Measurements from ENCODE around the gene TSPAN1. TPM values are rescaled to one million over a fixed set of nuclear protein-coding genes. Genes with fewer than 3 reads are reported as not detected.
A peak's percentile ranks its signal among the peaks of the same experiment; 100 is the strongest.

Gene TSPAN1, protein sequence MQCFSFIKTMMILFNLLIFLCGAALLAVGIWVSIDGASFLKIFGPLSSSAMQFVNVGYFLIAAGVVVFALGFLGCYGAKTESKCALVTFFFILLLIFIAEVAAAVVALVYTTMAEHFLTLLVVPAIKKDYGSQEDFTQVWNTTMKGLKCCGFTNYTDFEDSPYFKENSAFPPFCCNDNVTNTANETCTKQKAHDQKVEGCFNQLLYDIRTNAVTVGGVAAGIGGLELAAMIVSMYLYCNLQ
- total RNA-seq, result not detected

DNA sequence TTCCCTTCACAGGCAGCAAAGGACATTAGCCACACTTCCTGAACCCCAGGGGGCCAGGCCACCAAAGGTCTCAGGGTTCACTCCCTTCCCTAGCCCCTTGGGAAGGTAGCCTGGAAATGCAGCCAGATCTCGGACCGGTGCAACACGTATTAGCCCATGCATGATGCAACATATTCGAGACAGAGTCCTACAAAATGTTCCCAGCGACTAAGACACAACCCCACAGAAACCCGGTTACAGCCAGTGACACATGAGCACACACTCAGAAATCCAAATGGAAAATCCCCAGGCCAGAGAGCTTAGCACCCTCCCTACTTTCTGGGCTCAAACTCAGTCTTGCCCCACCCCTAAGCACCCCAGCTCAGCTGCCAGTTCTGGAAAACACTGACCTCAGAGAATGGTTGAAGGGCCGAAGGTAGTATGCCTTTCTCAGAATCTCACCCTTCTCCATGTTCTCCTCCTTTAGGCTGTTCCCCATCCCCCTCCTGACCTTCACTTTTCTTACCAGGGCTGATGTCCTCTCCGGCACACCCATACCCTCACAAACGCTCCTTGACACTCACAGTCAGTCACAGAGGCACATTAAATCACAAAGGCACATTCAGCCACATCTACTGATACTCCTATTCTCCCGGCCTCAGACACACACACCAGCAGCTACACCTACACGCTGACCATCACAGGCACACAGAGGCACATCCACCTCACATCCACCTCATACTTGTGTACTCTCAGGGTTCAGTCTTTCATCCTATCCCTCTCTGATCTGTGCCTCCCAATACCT, at the start of gene TSPAN1:
TSPAN1 (plus strand) TSS at position 640 of the 784 bp plus-strand sequence. CDS start 6,021 bp downstream, outside the sequence.
- no peaks in the 10 kb centered on the region for H3K4me1 Mint-ChIP-seq (ENCODE audit: low read depth)
- H3K36me3 Mint-ChIP-seq (ENCODE audit: low read depth), result no peaks in the 10 kb centered on the region
- H3K4me3 Mint-ChIP-seq, result no peak within 1 kb of the TSS
- H3K9me3 Mint-ChIP-seq, result no peaks in the 10 kb centered on the region
- H3K27ac Mint-ChIP-seq, result no peak within 1 kb of the TSS
- DNase-seq, result no peak
- intact Hi-C loops (cut with micrococcal nuclease), result loop anchor here (5.0 kb wide), 1 partner anchor 662 kb away; no protein-coding TSS in a partner anchor
- CTCF ChIA-PET, result no interaction called here
- no peaks in the 10 kb centered on the region for H3K27me3 Mint-ChIP-seq (ENCODE audit: low read depth)

GRCh38 chr1:46128344-46128743, 46.5 kb upstream of the TSPAN1 start:
- no peak for DNase-seq
- H3K9me3 Mint-ChIP-seq, result no peaks in the 10 kb centered on the region
- no peaks in the 10 kb centered on the region for H3K36me3 Mint-ChIP-seq (ENCODE audit: low read depth)
- H3K4me3 Mint-ChIP-seq, result no peak overlapping the region
- peaks cover 16% of the 10 kb centered on the region for H3K4me1 Mint-ChIP-seq (ENCODE audit: low read depth)
- H3K27ac Mint-ChIP-seq, result no peak overlapping the region
- H3K27me3 Mint-ChIP-seq (ENCODE audit: low read depth), result peaks cover 42% of the 10 kb centered on the region
- CTCF ChIA-PET, result no interaction called here
- intact Hi-C loops (cut with micrococcal nuclease), result no loop called here

GRCh38 chr1:46130121-46130520, 44.8 kb upstream of the TSPAN1 start:
- Mint-ChIP-seq H3K27ac (no peak overlapping the region), H3K4me3 (no peak overlapping the region), H3K9me3 (no peaks in the 10 kb centered on the region), H3K36me3 (ENCODE audit: low read depth) (no peaks in the 10 kb centered on the region), H3K27me3 (ENCODE audit: low read depth) (peaks cover 50% of the 10 kb centered on the region), H3K4me1 (ENCODE audit: low read depth) (peaks cover 19% of the 10 kb centered on the region)
- intact Hi-C loops (cut with micrococcal nuclease), result loop anchor here (5.0 kb wide), 1 partner anchor 548 kb away; the partner anchor contains the start of gene NASP
- CTCF ChIA-PET, result no interaction called here
- no peak for DNase-seq

- Mint-ChIP-seq H3K9me3 (no peaks in the 10 kb centered on the region), H3K36me3 (ENCODE audit: low read depth) (no peaks in the 10 kb centered on the region), H3K4me3 (no peak overlapping the region), H3K27ac (no peak overlapping the region), H3K27me3 (ENCODE audit: low read depth) (peaks cover 50% of the 10 kb centered on the region), H3K4me1 (ENCODE audit: low read depth) (peaks cover 19% of the 10 kb centered on the region)
- intact Hi-C loops (cut with micrococcal nuclease), result loop anchor here (5.0 kb wide), 1 partner anchor 548 kb away; the partner anchor contains the start of gene NASP
- CTCF ChIA-PET, result no interaction called here
- no peak for DNase-seq
These were observed 44.3 kb upstream of the TSPAN1 start for GRCh38 chr1:46130606-46131005.

DNA sequence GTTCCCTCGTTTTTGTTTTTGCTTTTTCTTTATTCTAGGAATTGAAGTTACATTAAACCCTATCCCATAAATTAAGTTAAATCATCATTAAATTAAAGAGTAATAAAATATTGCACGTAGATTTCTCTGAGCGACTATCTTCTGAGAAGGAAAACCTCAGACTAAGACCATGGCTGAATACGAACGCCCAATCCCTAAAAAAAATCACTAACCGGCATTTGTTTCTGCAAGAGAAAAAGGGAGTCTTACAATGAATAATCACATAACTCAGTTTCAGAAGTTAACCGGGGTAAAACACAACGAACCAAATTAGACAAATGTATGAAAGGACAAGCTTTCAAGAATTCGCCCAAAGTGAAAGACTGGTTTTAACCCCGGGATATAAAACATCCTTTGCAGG, 43.8 kb upstream of the TSPAN1 start:
- no peak for DNase-seq
- no peaks in the 10 kb centered on the region for H3K36me3 Mint-ChIP-seq (ENCODE audit: low read depth)
- no peak overlapping the region for H3K27ac Mint-ChIP-seq
- intact Hi-C loops (cut with micrococcal nuclease), result loop anchor here (5.0 kb wide), 1 partner anchor 549 kb away; the partner anchor contains the start of gene NASP
- H3K9me3 Mint-ChIP-seq, result no peaks in the 10 kb centered on the region
- H3K4me3 Mint-ChIP-seq, result no peak overlapping the region
- H3K27me3 Mint-ChIP-seq (ENCODE audit: low read depth), result peaks cover 50% of the 10 kb centered on the region
- peaks cover 19% of the 10 kb centered on the region for H3K4me1 Mint-ChIP-seq (ENCODE audit: low read depth)
- CTCF ChIA-PET, result interaction anchor here (0.6 to 1.1 kb wide), 2 partner anchors 29 to 51 kb away, joined by 3 to 4 read pairs; no protein-coding TSS in a partner anchor

DNA sequence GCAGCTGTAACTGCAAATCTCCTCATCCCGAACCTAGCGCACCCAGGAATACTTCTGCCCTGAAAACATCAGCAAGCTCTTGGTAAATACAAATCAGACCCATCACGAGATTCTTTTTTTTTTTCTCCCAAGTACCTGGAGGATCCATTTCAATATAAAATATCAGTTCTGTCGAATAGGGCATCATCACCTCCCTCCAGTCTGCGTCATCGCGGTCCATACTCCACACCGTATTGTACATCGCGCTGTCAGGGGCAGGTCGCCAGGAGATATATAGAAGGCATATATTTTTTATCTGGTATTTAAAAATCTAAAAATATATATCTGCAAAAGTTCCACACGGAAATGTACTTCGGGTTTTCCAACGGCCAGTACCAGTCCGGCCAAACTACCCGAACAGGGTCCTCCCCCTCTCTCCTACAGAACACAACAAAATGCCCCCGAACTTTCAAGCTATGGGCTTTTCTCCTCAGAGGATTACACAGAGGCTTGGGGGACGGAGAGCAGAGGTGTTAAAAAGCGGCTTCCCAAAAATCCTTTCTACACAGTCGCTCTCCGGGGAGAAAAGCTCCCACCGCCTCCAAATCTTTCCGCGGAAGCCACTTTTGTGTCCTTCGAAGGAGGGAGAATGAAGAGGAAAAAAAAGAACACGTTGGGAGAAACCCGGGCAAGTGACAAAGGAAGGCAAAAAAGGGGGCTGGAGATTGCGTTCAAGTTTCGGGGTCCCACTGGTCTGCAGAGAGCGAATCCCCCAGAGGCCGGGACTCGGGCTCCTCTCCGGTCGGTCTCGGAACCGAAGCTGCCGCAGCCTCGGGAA, 43.0 kb upstream of the TSPAN1 start:
- Mint-ChIP-seq H3K27me3 (ENCODE audit: low read depth) (peaks cover 50% of the 10 kb centered on the region), H3K4me3 (peak overlapping the region; percentile 84), H3K4me1 (ENCODE audit: low read depth) (peaks cover 19% of the 10 kb centered on the region), H3K27ac (no peak overlapping the region), H3K9me3 (no peaks in the 10 kb centered on the region), H3K36me3 (ENCODE audit: low read depth) (no peaks in the 10 kb centered on the region)
- intact Hi-C loops (cut with micrococcal nuclease), result loop anchor here (2.0 to 5.0 kb wide), 3 partner anchors 35 to 550 kb away; partner anchors contain the start of genes NASP and RAD54L
- CTCF ChIA-PET, result interaction anchor here (0.6 to 1.1 kb wide), 6 partner anchors 28 to 95 kb away, joined by 3 to 5 read pairs (median 3); partner anchors contain the start of gene POMGNT1
- peak; percentile 38 for DNase-seq

- peak within 1 kb of the TSS; percentile 56 for H3K27ac Mint-ChIP-seq
- CTCF ChIA-PET, result interaction anchor here (0.8 to 1.1 kb wide), 4 partner anchors 47 to 96 kb away, joined by 3 to 5 read pairs (median 3); partner anchors contain the start of gene POMGNT1
- peak; percentile 90 for DNase-seq
- H3K36me3 Mint-ChIP-seq (ENCODE audit: low read depth), result no peaks in the 10 kb centered on the region
- peaks cover 19% of the 10 kb centered on the region for H3K4me1 Mint-ChIP-seq (ENCODE audit: low read depth)
- H3K9me3 Mint-ChIP-seq, result no peaks in the 10 kb centered on the region
- H3K27me3 Mint-ChIP-seq (ENCODE audit: low read depth), result peaks cover 50% of the 10 kb centered on the region
- intact Hi-C loops (cut with micrococcal nuclease), result loop anchor here (2.0 to 5.0 kb wide), 3 partner anchors 34 to 550 kb away; partner anchors contain the start of genes NASP and RAD54L
- peak within 1 kb of the TSS; percentile 84 for H3K4me3 Mint-ChIP-seq
These were observed 42.2 kb upstream of the TSPAN1 start, which contains the start of gene PIK3R3 for GRCh38 chr1:46132529-46133180. Gene PIK3R3, minus strand, starts transcription at chr1:46132629. Its CDS starts 677 bp downstream, at chr1:46131952.

- CTCF ChIA-PET, result no interaction called here
- Mint-ChIP-seq H3K27ac (no peak overlapping the region), H3K27me3 (ENCODE audit: low read depth) (peaks cover 48% of the 10 kb centered on the region), H3K9me3 (no peaks in the 10 kb centered on the region), H3K4me1 (ENCODE audit: low read depth) (peaks cover 19% of the 10 kb centered on the region), H3K4me3 (peak overlapping the region; percentile 84), H3K36me3 (ENCODE audit: low read depth) (no peaks in the 10 kb centered on the region)
- intact Hi-C loops (cut with micrococcal nuclease), result loop anchor here (2.0 to 5.0 kb wide), 3 partner anchors 34 to 551 kb away; partner anchors contain the start of genes NASP and RAD54L
- no peak for DNase-seq
These were observed 41.7 kb upstream of the TSPAN1 start for GRCh38 chr1:46133181-46133658.

DNA sequence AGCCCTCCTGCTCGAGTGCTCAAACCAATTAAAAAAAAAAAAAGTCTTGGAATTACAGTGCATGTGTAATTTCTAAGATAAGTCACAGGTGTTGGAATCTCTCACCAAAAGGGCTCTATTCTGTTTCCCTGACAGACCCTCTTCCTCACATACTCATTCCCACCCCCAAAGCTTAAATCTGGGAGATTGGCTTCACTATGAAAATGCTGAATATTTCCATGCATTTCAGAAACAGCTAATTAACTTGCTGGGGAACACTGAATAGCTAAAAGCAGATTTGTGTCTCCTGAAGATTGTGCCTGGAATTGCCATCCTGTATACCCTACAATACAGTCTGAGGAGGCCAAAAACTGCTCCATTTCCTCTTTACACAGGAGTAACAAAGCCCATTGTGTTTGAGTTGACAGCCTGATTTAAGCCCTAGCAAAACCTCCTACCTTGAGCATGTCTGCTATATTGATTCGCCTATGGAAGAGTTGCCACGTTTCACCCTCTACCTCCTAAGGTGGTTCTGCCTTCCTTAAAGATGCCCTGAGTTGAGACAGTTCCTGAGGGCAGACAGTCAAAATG, 41.0 kb upstream of the TSPAN1 start:
- no peaks in the 10 kb centered on the region for H3K36me3 Mint-ChIP-seq (ENCODE audit: low read depth)
- H3K27ac Mint-ChIP-seq, result no peak overlapping the region
- H3K4me1 Mint-ChIP-seq (ENCODE audit: low read depth), result peaks cover 19% of the 10 kb centered on the region
- peaks cover 44% of the 10 kb centered on the region for H3K27me3 Mint-ChIP-seq (ENCODE audit: low read depth)
- no peak for DNase-seq
- peak overlapping the region; percentile 84 for H3K4me3 Mint-ChIP-seq
- CTCF ChIA-PET, result no interaction called here
- H3K9me3 Mint-ChIP-seq, result no peaks in the 10 kb centered on the region
- intact Hi-C loops (cut with micrococcal nuclease), result loop anchor here (2.0 to 5.0 kb wide), 3 partner anchors 33 to 552 kb away; partner anchors contain the start of genes NASP and RAD54L

DNA sequence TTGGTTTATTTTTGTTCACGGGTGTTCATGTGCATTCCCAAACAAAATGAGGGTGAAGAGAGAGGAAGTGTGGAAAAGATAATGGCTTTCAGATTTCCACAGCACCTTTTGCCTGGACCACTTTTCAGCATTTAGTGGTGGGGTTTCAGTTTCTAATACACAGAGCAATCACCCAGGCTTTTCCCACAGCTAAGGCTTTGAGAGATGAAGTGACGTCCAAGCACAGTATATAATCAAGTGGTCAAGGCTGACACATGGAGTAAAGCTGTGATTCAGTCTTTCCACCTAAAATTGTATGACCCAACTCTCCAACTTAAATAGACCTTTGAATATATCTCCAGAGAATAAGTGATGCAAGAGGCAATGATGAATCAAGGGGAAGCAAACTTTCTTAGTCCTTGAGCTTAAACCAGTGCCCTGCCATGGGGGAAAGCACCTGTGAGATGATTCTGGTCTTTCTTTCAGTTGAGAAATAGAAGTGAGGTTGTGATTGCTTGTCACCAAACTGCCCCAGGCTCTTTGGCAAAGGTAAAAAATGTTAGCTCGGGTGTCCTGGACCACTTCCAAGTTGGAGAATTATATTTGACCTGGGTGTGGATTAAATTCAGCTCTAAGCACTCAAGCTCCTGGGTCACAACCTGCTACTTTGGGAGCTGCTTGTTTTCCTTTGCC, 40.1 kb upstream of the TSPAN1 start:
- DNase-seq, result peak; percentile 8
- no peaks in the 10 kb centered on the region for H3K36me3 Mint-ChIP-seq (ENCODE audit: low read depth)
- no peaks in the 10 kb centered on the region for H3K9me3 Mint-ChIP-seq
- intact Hi-C loops (cut with micrococcal nuclease), result loop anchor here (5.0 kb wide), 1 partner anchor 552 kb away; the partner anchor contains the start of gene NASP
- H3K4me3 Mint-ChIP-seq, result no peak overlapping the region
- H3K27me3 Mint-ChIP-seq (ENCODE audit: low read depth), result peaks cover 39% of the 10 kb centered on the region
- CTCF ChIA-PET, result interaction anchor here (0.7 to 1.1 kb wide), 2 partner anchors 17 to 46 kb away, joined by 3 read pairs; no protein-coding TSS in a partner anchor
- no peak overlapping the region for H3K27ac Mint-ChIP-seq
- peaks cover 19% of the 10 kb centered on the region for H3K4me1 Mint-ChIP-seq (ENCODE audit: low read depth)
